GM19395 (cell line): ENCODE data around the gene RNPC3.
A peak's percentile ranks its signal among the peaks of the same experiment; 100 is the strongest.

ENCODE experiments used
- ATAC-seq: cut with Tn5 transposase; IDR thresholded peaks from one replicate; pipeline ENCODE4 v1.9.1; 2021; ENCODE audit warnings: mild to moderate bottlenecking, moderate library complexity; ENCODE audit not compliant: unreplicated experiment

Gene RNPC3, protein sequence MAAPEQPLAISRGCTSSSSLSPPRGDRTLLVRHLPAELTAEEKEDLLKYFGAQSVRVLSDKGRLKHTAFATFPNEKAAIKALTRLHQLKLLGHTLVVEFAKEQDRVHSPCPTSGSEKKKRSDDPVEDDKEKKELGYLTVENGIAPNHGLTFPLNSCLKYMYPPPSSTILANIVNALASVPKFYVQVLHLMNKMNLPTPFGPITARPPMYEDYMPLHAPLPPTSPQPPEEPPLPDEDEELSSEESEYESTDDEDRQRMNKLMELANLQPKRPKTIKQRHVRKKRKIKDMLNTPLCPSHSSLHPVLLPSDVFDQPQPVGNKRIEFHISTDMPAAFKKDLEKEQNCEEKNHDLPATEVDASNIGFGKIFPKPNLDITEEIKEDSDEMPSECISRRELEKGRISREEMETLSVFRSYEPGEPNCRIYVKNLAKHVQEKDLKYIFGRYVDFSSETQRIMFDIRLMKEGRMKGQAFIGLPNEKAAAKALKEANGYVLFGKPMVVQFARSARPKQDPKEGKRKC

DNA sequence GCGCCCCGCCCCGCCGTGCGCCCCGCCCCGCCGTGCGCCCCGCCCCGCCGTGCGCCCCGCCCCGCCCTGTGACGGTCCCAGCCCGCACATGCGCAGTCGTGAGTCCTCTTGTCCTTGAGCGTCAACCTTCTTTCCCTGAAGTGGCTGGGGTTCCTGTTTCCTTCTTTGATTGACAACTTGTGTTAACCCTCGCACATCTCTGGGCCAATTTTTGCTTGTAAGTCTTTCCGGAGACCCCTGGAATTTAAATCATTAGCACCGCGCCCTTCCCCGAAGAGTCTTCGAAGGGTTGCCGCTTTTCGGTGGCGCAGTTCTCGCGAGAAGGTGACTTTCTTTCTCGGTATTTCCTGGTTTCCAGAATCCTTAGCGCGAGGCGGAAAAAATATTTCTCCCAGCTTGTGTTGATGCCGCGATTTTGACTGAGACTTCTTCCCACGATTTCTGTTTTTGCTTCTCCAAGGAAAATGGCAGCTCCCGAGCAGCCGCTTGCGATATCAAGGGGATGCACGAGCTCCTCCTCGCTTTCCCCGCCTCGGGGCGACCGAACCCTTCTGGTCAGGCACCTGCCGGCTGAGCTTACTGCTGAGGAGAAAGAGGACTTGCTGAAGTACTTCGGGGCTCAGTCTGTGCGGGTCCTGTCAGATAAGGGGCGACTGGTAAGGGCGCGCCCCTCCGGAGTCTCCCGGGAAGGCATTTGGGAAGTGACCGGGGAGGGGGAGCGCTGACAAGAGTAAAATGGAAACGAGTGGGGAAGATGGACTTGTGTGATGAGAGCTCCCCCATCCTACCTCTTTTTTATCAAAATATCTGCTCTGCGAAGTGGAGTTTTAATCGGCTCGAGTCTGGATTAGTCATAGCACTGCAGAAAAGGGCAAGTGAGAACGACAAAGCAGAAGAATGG, at the start of gene RNPC3:
Gene RNPC3 (plus strand): TSS at position 93 of the 901 bp plus-strand sequence. CDS start 372 bp downstream, at position 465.
- peak; percentile 85 for ATAC-seq

DNA sequence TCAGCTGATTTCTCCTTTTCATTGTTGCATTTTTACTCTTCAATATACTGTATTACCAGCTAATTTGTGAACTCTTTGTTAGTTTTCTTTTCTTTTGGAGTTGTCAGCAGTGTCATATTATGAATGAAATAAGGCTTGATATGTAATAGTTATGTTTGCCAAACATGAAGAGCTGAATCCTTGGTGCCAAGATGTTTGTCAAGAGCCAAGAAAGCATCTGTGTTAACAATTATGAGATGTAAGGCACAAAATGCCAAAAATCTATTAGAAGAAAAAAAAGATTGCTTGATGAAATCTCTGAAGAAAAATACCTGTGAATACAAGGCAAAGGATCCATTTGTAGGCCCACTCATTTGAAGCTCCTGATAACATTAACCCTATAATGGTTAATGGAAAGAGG, 48.4 kb upstream of the RNPC3 start:
- ATAC-seq, result no peak

DNA sequence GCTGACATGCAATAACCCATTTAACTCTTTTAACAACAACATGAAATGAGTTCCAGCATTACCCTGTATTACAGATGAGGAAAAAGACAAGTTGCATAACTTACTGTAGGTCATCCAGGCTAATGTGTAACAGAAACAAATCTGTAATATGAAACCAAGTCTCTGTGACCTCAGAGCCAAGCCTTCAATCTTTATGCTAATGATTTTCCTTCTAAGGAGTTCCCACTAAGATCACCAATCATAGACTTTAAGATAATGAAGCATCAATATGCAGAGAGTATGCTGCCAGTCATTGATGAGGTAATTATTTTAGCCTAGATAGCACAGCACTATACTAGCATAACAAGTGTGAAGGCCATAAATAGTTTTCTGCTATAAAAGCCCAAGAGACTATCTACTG, 35.6 kb upstream of the RNPC3 start:
- no peak for ATAC-seq

DNA sequence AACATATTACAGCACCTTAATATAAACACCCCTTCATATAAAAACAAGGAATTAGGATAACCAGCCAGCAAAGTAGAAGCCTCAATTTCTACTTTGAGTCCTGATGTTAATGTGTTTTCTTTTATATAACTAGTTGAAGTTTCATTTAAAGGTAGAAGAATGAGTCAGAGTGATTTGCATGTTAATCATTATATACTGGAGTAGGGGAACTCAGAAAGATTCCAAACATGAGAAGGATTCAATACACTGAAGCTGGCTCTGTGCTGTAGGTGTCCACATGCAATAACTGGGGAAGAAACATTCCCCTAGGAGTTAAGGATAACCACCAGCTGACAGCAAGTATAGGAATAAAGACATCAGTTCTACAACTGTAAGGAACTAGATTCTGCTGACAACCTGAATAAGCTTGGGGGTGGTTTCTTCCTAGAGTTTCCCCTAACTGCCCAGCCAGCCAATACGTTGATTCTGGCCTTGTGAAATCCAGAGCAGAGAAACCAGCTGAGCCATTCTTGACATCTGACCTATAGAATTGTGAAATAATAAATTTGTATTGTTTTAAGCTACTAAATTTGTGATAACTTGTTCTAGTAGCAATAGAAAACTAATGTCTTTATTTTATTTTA, 33.4 kb upstream of the RNPC3 start:
- no peak for ATAC-seq

DNA sequence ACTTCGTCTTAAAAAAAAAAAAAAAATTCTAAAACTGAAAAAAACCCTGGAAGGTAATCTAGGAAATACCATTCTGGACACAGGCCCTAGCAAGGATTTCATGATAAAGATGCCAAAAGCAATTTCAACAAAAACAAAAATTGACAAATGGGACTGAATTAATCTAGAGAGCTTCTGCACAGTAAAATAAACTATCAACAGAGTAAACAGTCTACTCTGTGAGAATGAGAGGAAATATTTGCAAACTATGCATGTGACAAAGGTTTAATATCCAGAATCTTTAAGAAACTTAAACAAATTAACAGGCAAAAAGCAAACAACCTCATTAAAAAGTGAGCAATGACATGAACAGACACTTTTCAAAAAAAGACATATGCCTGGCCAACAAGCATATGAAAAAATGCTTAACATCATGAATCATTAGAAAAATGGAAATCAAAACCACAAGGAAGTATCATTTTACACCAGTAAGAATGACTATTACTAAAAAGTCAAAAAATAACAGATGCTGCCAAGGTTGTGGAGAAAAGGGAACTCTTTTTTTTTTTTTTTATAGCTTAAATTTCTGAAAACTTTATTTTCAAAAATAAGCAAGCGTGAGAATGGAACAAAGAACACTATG, 29.4 kb upstream of the RNPC3 start:
- no peak for ATAC-seq

DNA sequence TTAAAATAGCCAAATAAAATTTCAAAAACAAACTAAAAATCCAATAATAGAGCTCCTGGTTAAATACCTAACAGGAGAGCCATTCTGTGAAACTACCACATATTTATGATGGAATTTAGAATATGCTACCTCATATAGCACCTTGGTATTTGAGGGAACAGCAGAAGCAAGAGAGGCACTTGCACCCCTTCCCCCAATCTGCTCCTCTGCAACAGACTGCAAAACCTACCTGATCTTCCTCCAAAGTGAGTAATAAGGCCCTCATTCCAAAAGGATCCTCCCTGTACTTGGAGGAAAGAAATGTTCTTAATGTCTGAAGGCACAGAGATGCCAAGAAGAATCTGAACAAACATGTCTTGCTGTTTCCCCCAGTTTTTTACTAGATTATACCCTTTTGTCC, 28.1 kb upstream of the RNPC3 start:
- ATAC-seq, result no peak

DNA sequence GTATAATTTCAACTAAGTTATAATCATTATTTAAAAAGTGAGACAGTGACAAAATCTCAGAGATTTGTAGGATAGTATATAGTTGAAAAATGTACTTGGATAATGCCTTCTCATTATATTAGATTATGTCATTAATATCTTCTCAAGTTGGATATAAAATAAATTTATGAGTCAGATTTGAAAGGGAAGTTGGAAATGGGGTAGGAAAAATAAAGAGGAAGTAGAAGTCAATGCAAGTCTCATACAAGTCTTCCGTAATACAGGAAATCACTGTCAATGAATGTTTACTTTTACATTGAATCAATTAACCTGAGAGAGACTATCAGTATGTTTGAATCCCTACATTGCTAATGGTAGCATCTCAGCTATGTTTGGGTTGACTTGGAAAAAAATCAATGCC, 16.2 kb upstream of the RNPC3 start:
- ATAC-seq, result no peak

DNA sequence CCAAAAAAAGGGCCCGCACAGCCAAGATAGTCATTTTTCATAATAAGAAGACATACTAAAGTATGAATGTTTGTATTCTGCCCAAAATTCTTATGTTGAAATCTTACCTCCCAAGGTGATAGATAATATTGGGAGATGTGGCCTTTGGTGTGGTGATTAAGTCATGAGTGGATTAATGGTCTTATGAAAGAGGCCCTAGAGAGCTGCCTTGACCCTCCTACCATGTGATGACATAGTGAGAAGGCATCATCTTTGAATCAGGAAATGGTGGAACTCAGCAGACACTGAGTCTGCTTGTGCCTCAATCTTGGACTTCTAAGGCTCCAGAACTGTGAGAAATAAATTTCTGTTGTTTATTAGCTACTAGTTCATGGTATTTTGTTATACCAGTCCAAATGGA, 11.8 kb upstream of the RNPC3 start:
- no peak for ATAC-seq

DNA sequence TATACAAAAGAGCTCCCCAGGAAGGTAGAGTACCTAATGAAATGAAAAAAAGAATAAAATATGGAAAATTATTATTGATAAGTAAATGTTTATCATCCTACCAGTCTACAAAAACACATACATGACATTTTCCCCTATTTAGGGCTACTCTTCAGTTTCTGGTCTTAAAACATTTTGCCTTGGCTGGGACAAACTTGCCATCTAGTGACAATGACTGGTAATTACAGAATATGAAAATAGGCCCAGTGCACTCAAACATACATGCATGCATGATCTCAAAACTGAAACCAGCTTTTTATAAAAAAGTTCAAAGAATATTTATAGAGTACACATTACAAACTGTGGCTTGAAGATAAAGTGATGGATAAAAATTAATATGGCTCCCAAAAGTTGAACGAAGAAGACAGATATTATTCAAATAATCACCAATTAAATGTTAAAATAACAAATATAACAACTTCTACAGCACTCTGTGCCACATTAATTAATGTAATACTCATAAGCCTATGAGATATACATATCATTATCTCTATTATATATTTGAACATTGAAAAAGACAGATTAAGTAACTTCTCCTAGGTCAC, 10.5 kb upstream of the RNPC3 start:
- peak; percentile 72 for ATAC-seq

DNA sequence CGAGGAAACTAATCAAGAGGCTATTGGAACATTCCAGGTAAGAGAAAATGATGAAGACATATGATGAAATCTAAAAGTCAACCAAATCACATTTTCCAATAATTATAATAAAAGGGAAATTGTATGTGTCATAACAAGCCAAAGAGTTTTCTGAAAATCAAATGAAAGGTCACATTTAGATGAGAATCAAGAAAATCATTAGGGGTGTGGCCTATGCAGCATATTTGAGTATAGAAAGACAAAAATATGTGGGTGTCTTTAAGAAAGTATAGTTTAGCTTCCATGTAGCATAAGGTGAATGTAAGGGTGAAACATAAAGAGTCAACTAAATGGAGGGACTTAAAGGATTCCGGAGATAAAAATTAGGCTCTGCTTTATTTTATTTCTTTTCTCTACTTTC, 9.2 kb upstream of the RNPC3 start:
- no peak for ATAC-seq

DNA sequence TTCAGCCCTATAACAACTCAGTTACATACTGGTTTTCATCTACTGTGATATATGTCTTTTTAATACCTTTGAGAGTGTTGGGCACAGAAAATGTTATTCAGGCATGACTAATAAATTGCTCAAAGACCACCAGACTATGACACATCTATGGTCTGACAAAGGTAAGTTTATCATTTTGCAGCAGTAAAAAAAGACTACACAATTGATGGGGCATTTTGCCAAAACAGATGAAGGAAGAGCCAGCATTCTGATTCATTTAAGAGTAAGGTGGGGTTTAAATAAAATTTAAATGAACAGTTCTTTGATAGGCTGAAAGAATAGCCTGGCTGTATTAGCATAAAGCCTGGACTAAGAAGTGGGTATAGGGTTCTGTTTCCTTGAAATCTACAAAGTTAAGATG, 8.8 kb upstream of the RNPC3 start:
- ATAC-seq, result no peak

DNA sequence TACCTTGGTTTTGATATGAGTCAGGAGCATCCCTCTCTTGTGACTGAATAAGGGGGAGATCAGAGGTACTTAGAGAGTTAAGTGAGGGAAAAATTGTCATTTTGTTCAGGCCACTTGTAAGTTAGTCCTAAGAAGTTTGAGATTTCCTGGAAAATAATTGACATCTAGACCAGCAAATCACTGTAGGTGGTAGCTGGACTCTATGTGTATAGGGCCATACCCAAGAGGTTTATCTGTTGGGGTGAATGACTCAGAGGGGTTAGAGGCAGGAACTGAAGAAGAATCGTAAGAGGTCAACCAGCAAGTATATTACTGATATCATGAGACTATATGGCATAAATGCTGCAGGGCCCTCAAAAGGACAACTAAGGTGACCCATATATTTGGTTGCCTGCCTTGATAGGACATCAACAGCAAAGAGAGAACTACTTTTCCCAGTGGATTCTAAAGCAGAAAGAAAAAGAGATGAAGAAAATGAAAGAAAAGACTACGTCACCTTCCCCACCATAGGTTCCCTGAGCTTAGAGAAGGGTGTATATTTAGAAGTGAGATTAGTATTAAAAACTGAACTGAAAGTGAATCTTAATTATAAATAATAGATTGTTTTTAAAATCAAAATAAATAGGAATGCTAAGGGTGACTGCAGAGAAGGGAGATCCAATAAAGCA, 8.0 kb upstream of the RNPC3 start:
- ATAC-seq, result peak; percentile 89

DNA sequence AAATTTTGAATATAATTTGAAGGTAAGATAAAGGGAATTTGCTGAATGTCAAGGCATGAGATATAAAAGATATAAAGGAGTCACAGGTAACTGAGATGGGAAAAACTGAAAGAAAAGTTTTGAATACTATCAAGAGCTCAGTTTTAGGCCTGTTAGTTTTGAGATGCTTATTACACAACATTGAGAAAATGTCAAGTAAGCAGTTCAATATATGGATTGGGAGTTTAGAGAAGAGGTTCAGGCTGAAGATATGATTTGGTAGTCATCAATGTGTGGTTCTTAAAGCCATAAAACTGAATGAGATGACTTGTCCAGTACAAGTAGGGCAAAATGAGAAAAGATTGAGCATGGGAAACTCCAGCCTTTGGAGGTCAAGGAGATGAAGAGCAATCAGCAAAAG, 4.7 kb upstream of the RNPC3 start:
- no peak for ATAC-seq

DNA sequence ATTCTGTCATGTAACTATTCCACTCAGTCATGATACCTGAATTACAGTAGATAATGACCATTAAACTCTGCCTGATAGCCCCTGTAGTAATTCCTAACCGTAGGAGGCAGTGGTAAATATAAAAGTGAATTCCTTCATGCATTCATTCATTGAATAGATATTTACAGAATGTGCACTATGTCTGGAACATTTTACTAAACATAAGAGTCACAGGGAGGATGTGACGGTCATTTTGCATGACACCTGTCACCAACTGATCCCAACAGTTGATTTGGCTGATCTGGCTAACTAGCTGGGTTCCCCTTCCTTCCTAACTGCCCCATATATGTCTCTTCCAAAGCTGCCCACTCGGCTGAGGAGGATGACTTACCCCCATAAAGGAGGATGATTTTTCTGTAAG, 2.2 kb upstream of the RNPC3 start:
- no peak for ATAC-seq

DNA sequence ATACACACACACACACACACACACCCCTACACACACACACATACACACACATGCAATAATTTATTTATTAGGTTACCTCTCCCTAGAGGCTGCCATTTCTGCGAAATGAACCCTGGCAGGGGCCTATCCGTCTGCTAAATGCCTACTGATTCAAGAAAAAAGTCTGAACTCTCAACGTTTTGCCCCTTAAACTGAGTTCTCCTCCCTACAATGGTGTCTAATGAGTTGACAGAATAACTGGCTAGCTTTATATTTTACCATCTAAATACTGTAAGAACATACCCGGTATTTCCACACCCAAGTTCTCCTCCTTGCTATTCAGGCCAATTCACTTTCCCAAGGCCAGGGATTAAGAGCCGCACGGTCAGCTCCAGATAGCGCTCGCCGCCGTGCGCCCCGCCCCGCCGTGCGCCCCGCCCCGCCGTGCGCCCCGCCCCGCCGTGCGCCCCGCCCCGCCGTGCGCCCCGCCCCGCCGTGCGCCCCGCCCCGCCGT, 339 bp upstream of the RNPC3 start:
- ATAC-seq, result peak; percentile 49

DNA sequence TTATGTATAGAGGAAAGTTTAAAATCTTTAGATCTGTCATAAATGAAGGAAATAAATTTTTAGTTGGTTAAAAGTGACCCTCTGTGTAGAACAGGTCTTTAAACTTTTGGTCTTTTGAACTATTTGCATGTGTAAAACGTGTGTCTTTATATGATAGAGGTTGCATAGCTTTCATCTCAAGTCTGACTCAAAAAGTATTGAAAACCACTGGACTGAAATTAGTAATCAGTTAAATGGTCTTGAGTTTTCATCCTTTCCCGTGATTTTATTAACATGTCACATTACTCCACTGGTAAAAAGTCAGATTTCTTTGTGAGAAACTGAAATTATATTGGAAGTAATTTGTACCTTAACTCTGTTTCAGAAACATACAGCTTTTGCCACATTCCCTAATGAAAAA, 1.8 kb downstream of the RNPC3 start:
- no peak for ATAC-seq

DNA sequence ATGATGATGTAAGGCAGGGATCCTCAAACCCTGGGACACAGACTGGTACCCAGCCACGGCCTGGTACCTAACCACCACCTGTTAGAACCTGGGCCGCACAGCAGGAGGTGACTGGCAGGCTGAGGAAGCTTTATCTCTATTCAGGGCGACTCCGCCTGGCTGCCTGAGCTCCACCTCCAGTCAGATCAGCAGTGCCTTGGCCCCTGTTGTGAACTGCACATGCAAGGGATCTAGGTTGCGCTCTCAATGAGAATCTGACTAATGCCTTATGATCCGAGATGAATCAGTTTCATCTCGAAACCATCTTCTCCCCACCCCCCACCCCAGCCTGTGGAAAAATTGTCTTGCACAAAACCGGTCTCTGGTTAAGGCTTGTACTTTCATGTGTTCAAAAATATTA, 4.2 kb downstream of the RNPC3 start:
- no peak for ATAC-seq

DNA sequence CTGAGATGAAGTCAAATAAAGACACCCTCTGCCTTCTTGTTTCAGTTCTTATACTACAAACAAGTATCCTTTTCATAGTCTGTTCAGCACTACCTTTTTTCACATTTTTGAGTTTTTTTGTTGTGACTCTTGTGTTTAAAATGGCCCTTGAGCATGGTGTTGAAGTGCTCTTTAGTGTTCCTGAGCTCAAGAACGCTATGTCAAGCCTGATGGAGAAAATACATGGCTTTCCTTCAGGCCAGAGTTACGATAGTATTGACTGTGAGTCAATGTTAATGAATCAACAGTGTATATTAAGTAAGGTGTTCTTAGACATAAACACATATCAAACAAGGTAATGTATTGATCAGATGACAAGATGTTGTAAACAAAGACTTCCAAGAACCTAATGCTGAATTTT, 12.7 kb downstream of the RNPC3 start:
- ATAC-seq, result no peak

DNA sequence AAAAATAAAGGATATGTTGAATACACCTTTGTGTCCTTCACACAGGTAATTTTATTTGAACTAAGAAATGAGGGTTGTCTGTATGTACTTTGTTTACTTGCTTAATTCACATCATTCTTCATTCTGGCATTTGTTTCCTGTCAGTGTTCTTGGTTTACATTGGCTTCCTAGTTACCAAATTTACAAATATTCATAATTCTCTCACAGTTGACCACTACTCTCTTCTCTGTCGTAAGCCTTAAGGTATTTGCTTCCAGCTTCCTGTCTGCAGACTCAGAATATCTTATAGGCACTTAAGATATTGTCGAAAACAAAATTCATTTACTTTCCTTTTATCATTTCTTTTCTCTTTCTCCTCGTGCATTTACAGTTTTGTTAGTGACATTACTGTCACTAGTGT, 15.9 kb downstream of the RNPC3 start:
- no peak for ATAC-seq

DNA sequence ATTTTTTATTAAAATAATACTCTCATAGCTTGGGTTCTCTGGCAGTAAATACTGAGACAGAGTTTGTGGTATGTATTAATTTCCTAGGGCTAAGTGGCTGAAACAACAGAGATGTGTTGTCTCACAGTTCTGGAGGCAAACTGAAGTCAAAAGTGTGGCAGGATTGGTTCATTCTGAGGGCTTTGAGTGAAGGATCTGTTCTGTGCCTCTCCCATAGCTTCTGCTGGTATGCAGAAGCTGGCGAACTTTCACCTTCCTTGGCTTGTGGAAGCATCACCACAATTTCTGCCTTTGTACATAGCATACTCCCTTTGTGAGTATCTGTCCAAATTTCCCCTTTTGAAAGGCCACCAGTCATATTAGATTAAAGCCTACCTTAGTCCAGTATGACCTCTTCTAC, 21.0 kb downstream of the RNPC3 start:
- ATAC-seq, result no peak
